ENCODE results near the gene EPHB3.

- TF ChIP-seq GATA3 (IDR thresholded peaks at IDR 0.05; ENCODE audit: low read depth, low read length) (no peak), GATA2 (IDR thresholded peaks at IDR 0.05; ENCODE audit: low read depth, low read length) (no peak)
Observed at GRCh38 chr3:184584464-184584891, 22.9 kb downstream of the EPHB3 start.
